Mucosa of stomach (tissue), 1 donor: Measurements from ENCODE around the gene PPARD.

ENCODE experiments used
- H3K27me3 ChIP-seq: one replicate; pipeline ENCODE4 v1.7.0; 2013; ENCODE audit warnings: mild to moderate bottlenecking, low read length; ENCODE audit not compliant: control insufficient read depth, insufficient read depth
- H3K36me3 ChIP-seq: one replicate; pipeline ENCODE4 v1.7.0; 2013; ENCODE audit warnings: low read length; ENCODE audit not compliant: control insufficient read depth, insufficient read depth
- H3K4me1 ChIP-seq: one replicate; pipeline ENCODE4 v1.7.0; 2013; ENCODE audit warnings: mild to moderate bottlenecking, low read length; ENCODE audit not compliant: control insufficient read depth, insufficient read depth
- H3K4me3 ChIP-seq: one replicate; pipeline ENCODE4 v1.7.0; 2013; ENCODE audit warnings: low read length
- H3K9ac ChIP-seq: one replicate; pipeline ENCODE4 v1.7.0; 2013; ENCODE audit warnings: mild to moderate bottlenecking, low read length, moderate library complexity
- H3K9me3 ChIP-seq: one replicate; pipeline ENCODE4 v1.7.0; 2013; ENCODE audit warnings: mild to moderate bottlenecking, low read length, moderate library complexity; ENCODE audit not compliant: control insufficient read depth
- donor health status: Pancreatic carcinoma.

PPARD gene

GRCh38 chr6:35342258-35343091, at the start of gene PPARD:
Gene PPARD (plus strand): TSS chr6:35342558. CDS start chr6:35411088, 68,530 bp downstream.
- no peaks in the 10 kb centered on the region for H3K9me3 ChIP-seq
- H3K4me1 ChIP-seq, result peaks cover 11% of the 10 kb centered on the region
- H3K9ac ChIP-seq, result peak within 1 kb of the TSS; percentile 90
- peaks cover 5% of the 10 kb centered on the region for H3K36me3 ChIP-seq
- H3K27me3 ChIP-seq, result no peaks in the 10 kb centered on the region
- H3K4me3 ChIP-seq, result peak within 1 kb of the TSS; percentile 10

GRCh38 chr6:35293681-35294080, 48.7 kb upstream of the PPARD start:
- peaks cover 18% of the 10 kb centered on the region for H3K36me3 ChIP-seq
- no peak overlapping the region for H3K4me3 ChIP-seq
- no peak overlapping the region for H3K9ac ChIP-seq
- peaks cover 5% of the 10 kb centered on the region for H3K4me1 ChIP-seq
- H3K9me3 ChIP-seq, result no peaks in the 10 kb centered on the region
- H3K27me3 ChIP-seq, result no peaks in the 10 kb centered on the region

GRCh38 chr6:35294308-35294945, 47.9 kb upstream of the PPARD start:
- Histone ChIP-seq H3K9me3 (no peaks in the 10 kb centered on the region), H3K4me3 (no peak overlapping the region), H3K36me3 (peaks cover 13% of the 10 kb centered on the region), H3K9ac (no peak overlapping the region), H3K4me1 (peaks cover 13% of the 10 kb centered on the region), H3K27me3 (no peaks in the 10 kb centered on the region)

- Histone ChIP-seq H3K9me3 (no peaks in the 10 kb centered on the region), H3K4me1 (peaks cover 19% of the 10 kb centered on the region), H3K4me3 (no peak overlapping the region), H3K9ac (no peak overlapping the region), H3K36me3 (peaks cover 12% of the 10 kb centered on the region), H3K27me3 (no peaks in the 10 kb centered on the region)
Observed at GRCh38 chr6:35295036-35295435, 47.3 kb upstream of the PPARD start.

- Histone ChIP-seq H3K36me3 (peaks cover 6% of the 10 kb centered on the region), H3K4me1 (peaks cover 24% of the 10 kb centered on the region), H3K27me3 (no peaks in the 10 kb centered on the region), H3K4me3 (no peak overlapping the region), H3K9ac (no peak overlapping the region), H3K9me3 (no peaks in the 10 kb centered on the region)
Observed at GRCh38 chr6:35295521-35296315, 46.6 kb upstream of the PPARD start.

- no peak overlapping the region for H3K4me3 ChIP-seq
Observed at GRCh38 chr6:35296931-35297600, 45.3 kb upstream of the PPARD start.

GRCh38 chr6:35297601-35298481, 44.5 kb upstream of the PPARD start, which contains the start of gene DEF6:
Gene DEF6 (plus strand): TSS chr6:35297818. CDS start chr6:35297857, 39 bp downstream.
- Histone ChIP-seq H3K4me1 (peaks cover 37% of the 10 kb centered on the region), H3K9ac (peak within 1 kb of the TSS; percentile 71), H3K27me3 (no peaks in the 10 kb centered on the region), H3K4me3 (peak within 1 kb of the TSS; percentile 28), H3K9me3 (no peaks in the 10 kb centered on the region), H3K36me3 (peaks cover 3% of the 10 kb centered on the region)

More at GRCh38 chr6:35296931-35297600, 45.3 kb upstream of the PPARD start:
- no peaks in the 10 kb centered on the region for H3K27me3 ChIP-seq
- peaks cover 3% of the 10 kb centered on the region for H3K36me3 ChIP-seq
- peaks cover 30% of the 10 kb centered on the region for H3K4me1 ChIP-seq
- H3K9me3 ChIP-seq, result no peaks in the 10 kb centered on the region
- no peak overlapping the region for H3K9ac ChIP-seq

GRCh38 chr6:35298625-35299140, 43.7 kb upstream of the PPARD start:
- peaks cover 46% of the 10 kb centered on the region for H3K4me1 ChIP-seq
- H3K9me3 ChIP-seq, result no peaks in the 10 kb centered on the region

GRCh38 chr6:35299674-35300073, 42.7 kb upstream of the PPARD start:
- peaks cover 54% of the 10 kb centered on the region for H3K4me1 ChIP-seq

More at GRCh38 chr6:35298625-35299140, 43.7 kb upstream of the PPARD start:
- Histone ChIP-seq H3K27me3 (no peaks in the 10 kb centered on the region), H3K4me3 (peak overlapping the region; percentile 28), H3K36me3 (peaks cover 3% of the 10 kb centered on the region), H3K9ac (peak overlapping the region; percentile 71)

GRCh38 chr6:35300848-35301247, 41.5 kb upstream of the PPARD start:
- no peaks in the 10 kb centered on the region for H3K9me3 ChIP-seq
- H3K27me3 ChIP-seq, result no peaks in the 10 kb centered on the region
- peaks cover 3% of the 10 kb centered on the region for H3K36me3 ChIP-seq
- no peak overlapping the region for H3K4me3 ChIP-seq
- peaks cover 54% of the 10 kb centered on the region for H3K4me1 ChIP-seq
- no peak overlapping the region for H3K9ac ChIP-seq

More at GRCh38 chr6:35299674-35300073, 42.7 kb upstream of the PPARD start:
- Histone ChIP-seq H3K27me3 (no peaks in the 10 kb centered on the region), H3K9ac (no peak overlapping the region), H3K4me3 (no peak overlapping the region), H3K36me3 (peaks cover 3% of the 10 kb centered on the region), H3K9me3 (no peaks in the 10 kb centered on the region)
